ENCODE data around the gene CLEC7A.

Gene CLEC7A

DNA sequence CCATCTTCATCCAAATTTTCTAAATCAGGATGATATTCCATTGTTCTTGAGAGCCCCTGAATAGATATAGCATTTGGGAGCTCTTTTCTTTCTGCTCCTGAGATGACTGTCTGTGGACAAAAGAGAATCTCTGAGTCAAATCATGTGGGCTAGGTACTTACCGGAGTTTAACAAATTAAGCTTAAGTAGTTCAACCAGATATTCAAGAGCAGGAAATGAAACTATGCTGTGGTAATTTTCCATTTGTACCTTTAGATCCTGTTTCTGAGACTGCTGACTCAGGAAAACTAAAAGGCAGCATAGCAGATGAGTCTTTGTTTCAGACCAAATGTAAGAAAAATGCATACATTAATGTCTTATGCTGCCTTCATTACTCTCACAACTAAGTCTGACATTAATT lies at the start of gene CLEC7A:
Gene CLEC7A (minus strand): TSS at position 158 of the 400 bp plus-strand sequence. CDS start 117 bp downstream, at position 41.
- no peak for DNase-seq (ENCODE audit: low read depth)

GRCh38 chr12:10179776-10180181 lies 49.8 kb upstream of the CLEC7A start:
- DNase-seq (ENCODE audit: low read depth): no peak

DNA sequence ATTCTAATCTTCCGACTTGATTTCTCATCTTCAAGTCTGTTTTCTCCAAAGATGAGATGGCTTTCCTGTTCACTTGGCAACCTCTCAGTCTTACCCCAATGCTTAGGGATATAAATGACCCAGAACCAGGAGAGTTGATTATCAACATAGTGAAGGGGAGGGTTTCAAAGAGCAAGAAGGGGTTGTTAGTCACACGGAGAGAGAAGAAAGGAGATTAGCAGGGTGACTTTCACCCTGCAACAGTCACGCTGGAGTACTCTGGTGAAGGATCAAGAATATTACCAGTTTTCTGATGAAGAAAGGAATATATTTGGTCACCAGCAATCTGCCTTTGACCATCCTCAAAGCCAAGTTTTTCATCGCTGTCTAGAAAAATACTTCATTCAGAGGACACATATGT lies 48.8 kb upstream of the CLEC7A start, which contains the start of gene TMEM52B:
Gene TMEM52B (plus strand): TSS at position 212 of the 400 bp plus-strand sequence. CDS start 543 bp downstream, outside the sequence.
- DNase-seq (ENCODE audit: low read depth): no peak

DNA sequence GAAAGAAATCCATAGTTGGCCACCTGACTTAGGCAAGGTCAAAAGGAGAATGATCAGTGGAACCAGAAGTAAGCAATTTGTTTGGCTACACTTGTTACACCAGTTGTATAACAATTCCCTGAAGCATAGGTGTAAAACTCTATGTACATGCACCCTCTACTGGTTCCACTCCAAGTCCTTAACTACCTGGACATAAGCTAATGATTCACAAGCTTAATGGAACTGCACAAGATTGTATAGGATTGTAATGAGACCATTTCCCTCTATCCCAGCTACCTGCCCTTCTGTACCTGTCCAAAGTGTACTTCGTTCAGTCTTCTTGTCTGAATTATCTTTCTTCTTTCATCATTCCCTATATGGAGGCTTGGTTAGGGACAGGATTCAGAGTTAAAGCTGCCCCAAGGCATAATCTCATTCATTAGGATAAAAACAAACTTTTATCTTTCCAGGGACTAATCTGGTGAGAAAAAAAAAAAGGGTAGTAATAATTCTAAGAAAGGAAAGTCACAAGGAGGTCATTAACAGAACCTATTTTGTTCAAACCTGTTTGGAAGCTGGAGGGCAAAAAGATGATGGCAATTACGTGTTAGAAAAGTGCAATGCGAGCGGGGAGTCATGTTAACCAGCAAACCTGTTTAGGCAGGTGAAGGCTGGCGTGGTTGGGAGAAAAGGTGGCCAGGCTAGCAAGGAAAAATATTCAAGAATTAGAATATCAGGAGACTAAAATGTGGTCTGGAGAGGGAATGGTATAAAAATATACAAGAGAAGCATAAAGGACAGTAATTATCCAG lies 46.0 kb upstream of the CLEC7A start:
- no peak for DNase-seq (ENCODE audit: low read depth)

- DNase-seq (ENCODE audit: low read depth): no peak
These were observed 45.1 kb upstream of the CLEC7A start for GRCh38 chr12:10174986-10175614.

DNA sequence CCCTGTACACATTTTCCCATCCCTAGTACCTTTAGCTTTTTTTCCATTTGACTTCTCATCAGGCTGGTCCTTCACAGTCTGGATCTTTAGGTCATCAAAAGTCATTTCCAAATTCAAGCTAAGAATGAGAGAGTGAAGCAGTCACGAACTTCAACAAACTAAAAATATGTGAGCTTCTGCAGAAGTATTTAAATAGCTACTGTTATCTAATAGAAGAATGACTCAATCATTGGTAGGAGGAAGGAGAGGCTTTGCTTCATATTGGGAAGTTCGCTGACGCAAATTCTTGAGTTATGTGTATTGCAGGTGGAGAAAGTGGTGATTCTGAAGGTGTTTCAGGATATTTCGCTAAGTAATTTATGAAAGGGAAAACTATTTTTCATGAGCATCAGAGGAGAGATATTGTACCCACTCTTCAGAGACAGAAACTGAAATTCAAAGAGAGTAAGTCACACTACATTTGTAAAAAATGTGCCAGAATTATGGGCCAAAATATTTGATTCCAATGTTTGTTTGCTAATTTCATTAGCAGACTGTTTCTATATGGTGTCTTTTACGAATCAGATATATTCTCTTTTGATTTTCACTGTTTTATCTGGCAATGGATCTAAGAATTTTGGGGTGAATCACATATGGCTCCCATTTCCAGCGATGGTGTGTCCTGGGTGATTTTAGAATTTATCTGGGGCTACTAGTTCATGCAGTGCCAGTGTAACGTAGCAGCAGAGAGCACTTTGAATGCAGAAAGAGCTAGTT lies 42.2 kb upstream of the CLEC7A start, which contains the start of gene OLR1:
Gene OLR1 (minus strand): TSS at position 160 of the 756 bp plus-strand sequence. CDS start 55 bp downstream, at position 105.
- no peak for DNase-seq (ENCODE audit: low read depth)

DNA sequence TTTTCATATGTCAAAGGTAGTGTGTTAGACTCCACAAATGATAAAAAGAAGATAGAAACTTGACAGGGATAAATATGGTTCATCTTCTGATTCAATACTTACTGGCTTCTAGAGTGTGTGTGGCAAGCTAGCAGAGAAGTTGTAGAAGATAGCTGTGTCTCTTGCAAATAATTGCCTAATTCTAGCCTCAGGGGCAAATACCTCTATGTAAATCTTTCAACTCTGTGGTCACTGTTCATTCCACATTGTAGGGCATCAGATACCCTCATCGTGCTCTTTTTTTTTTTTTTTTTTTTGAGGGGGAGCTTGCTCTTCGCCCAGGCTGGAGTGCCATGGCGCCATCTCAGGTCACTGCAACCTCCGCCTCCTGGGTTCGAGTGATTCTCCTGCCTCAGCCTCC lies 40.2 kb upstream of the CLEC7A start:
- no peak for DNase-seq (ENCODE audit: low read depth)

DNA sequence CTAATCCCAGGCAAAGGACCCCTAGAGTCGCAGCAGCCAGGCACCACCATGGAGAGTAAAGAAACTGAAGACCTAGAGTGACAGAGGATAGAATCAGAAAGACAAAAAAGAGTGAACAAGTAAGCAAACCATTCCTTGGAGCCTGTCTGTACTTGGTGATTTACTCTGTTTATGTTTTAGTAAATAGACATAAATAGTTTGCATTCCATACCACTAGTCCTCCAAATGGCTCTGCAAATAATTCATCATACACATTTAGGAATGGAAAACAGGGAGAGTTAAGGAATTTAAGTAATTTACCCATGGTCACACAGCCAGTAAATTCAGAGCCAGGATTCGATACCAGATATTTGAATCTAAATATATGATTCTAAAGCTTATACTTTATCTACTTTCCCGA lies 39.1 kb upstream of the CLEC7A start:
- DNase-seq (ENCODE audit: low read depth): no peak

DNA sequence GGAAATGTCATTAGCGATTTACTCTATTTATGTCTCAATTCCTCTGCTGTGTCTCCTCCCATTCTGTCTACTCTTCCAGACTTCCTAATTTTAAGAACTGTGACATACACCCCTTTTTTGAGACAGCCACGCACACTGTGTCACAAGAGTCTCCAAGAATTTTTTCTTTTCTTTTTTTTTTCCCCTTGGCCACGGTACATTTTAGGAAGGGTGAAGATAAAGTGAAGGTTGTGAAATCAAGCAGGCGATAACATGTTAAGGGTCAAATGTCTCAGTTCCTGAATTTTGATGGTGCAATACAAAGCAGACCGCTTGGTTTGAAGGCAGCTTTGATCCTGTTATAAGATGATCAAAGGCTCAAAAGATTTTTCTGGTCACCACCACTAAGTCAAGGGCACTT lies 37.6 kb upstream of the CLEC7A start:
- no peak for DNase-seq (ENCODE audit: low read depth)

DNA sequence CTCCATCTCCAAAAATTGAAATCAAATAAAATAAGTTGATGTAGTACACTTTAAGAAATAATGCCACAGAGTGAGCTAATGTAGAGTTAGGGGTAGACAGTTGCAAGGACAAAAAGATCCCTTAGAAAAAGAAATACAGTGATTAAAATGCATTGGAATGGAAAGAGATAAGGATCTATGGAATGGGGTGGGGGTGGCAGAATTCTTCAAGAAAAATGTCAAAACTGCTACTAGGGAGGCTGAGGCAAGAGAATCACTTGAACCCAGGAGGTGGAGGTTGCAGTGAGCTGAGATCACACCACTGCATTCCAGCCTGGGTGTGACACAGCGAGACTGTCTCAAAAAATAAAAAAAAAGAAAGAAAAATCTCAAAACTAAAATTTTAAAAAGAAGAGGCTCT lies 35.4 kb upstream of the CLEC7A start:
- DNase-seq (ENCODE audit: low read depth): no peak

DNA sequence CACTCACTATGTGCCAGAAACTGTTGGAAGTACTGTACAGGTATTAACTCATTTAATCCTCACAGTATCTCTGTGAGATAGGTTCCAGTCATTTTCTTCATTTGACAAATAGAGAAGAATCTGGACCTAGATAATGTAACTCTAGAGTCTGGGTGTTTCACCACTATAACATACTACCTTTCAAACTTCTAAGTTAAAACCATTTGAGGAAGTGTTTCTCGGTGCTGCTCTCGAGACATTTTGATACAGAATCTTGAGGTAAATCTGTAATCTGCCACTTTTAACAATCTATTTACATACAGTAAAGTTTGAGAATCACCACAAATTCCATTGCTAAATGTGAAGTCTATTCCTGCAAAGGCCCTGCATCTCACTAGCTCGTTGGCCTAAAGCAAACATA lies 33.1 kb upstream of the CLEC7A start:
- no peak for DNase-seq (ENCODE audit: low read depth)

GRCh38 chr12:10160617-10161385 lies 30.8 kb upstream of the CLEC7A start:
- no peak for DNase-seq (ENCODE audit: low read depth)

GRCh38 chr12:10159280-10159679 lies 29.3 kb upstream of the CLEC7A start:
- DNase-seq (ENCODE audit: low read depth): no peak

DNA sequence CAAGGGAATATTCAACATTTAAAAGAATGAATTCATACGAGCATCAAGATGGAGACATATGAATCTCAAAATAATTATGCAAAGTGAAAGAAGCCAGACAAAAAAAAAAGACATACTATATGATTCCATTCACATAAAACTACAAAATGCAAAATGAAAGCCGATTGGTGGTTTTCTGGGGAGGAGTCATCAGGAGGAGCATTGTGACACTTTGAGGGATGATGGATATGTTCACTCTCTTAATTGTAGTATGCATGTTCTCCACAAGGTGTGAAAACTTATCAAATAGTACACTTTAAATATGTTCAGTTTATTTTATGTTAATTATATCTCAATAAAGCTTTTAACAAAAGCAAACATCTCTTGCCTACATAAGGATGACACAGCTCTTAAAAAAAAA lies 28.4 kb upstream of the CLEC7A start:
- DNase-seq (ENCODE audit: low read depth): no peak

GRCh38 chr12:10155966-10156365 lies 26.0 kb upstream of the CLEC7A start:
- DNase-seq (ENCODE audit: low read depth): no peak

DNA sequence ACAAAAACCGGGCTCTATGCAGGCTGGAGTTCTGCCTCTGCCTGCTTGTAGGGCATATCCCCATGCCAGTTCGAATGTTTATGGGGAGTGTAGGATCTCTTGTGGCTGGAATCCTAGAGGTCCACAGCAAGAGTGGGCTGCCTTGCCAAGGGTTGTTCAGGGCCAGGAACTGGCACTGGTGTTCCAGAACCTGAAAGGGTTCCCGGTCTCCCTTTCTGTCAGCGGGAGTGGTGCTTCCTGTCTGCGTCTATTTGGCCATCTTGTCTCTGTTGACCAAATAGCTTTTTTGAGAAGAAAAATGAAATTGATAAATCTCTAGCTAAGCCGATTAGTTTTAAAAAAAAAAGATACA lies 24.1 kb upstream of the CLEC7A start:
- DNase-seq (ENCODE audit: low read depth): no peak

DNA sequence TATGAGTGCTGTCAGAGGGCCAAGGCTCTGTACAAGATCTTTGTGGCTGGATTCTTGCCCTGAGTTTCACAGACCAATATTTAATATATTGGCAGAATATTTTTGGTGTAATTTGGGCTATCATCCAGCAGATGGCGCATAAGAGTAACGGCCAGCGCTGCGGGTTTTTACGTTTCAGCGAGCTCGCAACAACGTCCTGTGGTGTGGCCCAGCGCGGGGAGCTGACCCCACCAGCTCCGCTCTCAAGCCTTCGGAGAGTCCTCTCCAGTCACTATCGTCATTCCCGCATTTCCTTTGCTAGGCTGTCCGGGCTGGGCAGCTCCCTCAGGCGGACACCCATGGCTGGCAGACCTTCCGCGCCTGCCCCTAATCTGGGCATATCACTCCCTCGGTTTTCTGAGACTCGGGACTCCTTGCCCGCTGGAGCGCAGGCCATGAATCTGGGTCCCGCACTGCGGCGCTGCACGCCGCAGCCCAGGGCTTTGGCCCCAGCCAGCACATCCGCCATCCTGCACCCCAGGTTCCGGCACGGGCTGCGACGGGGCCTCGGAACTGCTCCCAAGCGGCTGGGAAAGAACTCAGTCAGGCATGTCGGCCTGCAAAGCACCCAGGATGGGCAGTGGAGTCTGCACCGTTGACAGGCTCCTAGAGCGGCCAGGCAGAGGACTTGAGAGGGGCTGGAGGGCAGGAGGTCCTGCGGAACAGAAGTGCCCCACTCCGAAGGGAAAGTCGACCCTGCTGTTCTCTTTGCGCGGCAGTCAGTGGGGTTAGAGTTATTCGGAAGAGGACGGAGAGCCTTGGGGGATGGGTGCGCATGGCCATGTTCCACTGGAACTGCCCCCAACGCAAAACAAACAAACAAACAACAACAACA lies 23.5 kb upstream of the CLEC7A start:
- DNase-seq (ENCODE audit: low read depth): peak; percentile 32

GRCh38 chr12:10151621-10152020 lies 21.6 kb upstream of the CLEC7A start:
- DNase-seq (ENCODE audit: low read depth): no peak

DNA sequence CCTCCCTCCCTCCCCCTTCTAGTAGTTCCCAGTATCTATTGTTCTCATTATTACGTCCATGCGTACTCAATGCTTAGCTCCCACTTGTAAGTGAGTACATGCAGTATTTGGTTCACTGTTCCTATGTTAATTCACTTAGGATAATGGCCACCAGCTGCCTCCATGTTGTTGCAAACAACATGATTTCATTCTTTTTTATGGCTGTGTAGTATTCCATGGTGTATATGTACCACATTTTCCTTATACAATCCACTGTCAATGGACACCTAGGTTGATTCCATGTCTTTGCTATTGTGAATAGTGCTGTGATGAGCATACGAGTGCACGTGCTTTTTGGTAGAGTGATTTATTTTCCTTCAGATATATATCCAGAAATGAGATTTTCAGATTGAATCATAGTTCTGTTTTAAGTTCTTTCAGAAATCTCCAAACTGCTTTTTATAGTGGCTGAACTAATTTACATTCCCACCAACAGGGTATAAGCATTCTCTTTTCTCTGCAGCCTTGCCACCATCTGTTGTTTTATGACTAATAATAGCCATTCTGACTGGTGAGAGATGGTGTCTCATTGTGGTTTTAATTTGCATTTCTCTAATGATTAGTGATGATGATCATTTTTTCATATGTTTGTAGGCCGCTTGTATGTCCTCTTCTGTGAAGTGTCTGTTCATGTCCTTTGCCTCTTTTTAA lies 17.9 kb upstream of the CLEC7A start:
- DNase-seq (ENCODE audit: low read depth): no peak

- DNase-seq (ENCODE audit: low read depth): no peak
These were observed 13.1 kb upstream of the CLEC7A start for GRCh38 chr12:10142976-10143589.

All from activated T-cell treated with anti-CD3 and anti-CD28 coated beads for 24 hours (primary cell).